HG03039 (cell line): Measurements from ENCODE around the gene DUSP15.

ENCODE experiments used
- ATAC-seq: cut with Tn5 transposase; IDR thresholded peaks from one replicate; pipeline ENCODE4 v1.9.1; 2021; ENCODE audit warnings: mild to moderate bottlenecking, moderate library complexity; ENCODE audit not compliant: unreplicated experiment

The DUSP15 gene

DNA sequence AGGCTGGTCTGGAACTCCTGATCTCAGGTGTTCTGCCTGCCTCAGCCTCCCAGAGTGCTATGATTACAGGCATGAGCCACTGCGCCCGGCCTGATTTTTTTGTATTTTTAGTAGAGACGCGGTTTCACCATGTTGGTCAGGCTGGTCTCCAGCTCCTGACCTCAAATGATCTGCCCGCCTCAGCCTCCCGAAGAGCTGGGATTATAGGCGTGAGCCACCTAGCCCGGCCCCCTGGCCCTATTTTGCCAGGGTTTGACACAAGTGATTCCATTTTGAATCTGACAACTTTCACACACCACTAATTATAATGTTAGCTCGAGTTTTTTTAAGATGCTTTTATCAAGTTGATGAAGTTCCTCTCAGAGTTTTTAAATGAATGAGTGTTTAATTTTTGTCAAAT lies 25.7 kb upstream of the DUSP15 start:
- no peak for ATAC-seq

DNA sequence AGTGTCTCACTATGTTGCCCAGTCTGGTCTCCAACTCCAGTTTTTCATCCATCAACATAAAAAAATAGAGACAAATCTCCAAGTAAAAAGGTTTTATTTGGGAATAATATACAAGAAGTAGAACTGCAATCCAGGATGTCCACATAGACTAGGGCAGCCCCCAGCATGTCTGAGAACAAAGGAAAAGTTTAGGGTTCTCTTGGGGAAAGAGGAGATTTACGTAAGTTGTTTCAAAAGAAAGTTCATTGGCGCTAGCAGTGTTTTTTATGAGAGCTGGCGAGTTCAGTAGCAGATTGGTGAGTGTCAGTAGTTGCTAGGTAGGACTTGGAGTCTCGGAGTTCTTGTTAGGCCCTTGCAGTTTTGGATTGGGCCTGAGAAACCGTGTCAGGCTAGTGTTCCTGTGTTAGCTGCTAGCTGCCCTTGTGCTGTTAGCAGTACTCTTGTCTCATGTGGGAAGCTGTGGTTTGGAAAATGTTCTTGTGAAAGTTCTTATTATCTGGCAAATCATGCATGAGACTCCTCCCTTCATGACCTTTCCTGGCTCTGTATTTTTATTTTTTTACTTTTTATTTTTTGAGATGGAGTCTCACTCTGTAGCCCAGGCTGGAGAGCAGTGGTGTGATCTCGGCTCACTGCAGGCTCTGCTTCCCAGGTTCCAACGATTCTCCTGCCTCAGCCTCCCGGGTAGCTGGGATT lies 24.8 kb upstream of the DUSP15 start:
- ATAC-seq, result peak; percentile 94

DNA sequence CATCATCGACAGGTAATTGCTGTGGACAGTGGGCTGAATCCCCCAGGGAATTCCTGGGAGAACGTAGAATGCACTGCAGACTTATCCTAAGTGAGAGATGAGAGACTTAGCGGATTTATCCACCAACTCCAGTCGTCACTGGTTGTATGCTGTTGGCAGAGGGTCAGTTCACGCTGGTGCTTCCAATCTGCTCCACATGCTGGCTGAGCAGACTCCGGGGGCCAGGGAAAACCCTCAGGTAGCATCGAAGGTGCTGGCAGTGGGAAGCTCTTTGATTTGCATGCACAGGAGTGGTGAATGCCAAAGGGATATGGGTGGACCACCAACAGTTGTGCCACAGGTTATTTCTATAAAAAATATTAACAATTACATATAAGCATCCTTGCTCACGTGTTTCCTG lies 20.3 kb upstream of the DUSP15 start:
- ATAC-seq, result no peak

- ATAC-seq, result no peak
Measured at GRCh38 chr20:31883829-31884228, 13.5 kb upstream of the DUSP15 start.

DNA sequence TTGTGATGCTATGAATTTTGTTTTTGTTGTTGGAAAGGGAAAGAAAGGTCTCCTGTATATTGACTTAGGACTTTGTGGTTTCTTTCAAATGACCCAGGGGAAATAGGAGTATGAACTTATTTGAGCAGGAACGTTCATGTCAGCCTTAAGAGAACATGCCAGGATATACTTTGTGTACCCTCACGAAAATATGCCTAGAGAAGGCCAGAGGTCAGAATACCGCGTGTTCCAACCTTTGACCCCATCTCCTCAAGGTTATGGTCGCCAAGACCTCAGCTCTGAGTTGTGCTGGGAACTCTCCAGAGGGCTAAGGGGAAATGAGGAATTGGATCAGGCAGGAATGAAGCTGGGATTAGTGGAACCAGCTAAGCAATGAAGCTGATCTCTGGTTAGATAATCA lies 11.6 kb upstream of the DUSP15 start:
- ATAC-seq, result no peak

GRCh38 chr20:31879143-31879987 lies 9.0 kb upstream of the DUSP15 start:
- ATAC-seq, result peak; percentile 86

DNA sequence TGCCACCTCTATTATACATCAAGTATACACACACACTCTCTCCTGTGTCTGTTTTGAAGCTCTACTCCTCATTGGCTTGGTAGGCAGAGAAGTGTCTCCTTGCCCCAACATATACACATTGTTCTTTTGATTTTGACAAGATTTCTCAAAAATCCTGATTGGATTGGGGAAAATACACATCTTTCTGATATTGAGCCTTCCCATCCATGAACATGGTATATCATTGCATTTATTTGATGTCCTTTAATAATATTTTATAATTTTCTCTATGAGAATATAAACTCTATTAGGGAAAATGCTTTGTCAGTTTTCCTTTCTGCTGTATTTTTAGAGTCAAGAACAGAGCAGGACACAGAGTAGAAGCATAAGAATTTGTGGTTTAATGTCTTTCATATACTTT lies 7.4 kb upstream of the DUSP15 start:
- ATAC-seq, result no peak

DNA sequence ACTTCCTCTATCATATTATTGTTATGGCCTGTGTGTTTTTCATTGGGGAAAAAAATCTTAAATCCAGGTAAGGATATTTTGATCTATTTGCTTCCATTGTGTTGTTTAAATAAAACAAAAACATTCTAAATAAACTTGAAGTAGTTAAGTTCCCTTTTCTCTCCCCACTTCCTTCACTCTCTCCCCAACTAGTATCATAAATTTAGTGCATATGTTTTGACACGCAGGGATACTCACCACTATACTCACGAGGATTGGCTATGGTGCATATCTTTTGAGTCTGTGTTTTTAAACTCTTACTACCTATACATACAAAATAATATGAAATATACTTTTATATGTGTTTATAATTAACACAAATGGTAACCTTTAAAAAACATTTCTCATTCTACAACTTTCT lies 5.3 kb upstream of the DUSP15 start:
- ATAC-seq, result no peak

DNA sequence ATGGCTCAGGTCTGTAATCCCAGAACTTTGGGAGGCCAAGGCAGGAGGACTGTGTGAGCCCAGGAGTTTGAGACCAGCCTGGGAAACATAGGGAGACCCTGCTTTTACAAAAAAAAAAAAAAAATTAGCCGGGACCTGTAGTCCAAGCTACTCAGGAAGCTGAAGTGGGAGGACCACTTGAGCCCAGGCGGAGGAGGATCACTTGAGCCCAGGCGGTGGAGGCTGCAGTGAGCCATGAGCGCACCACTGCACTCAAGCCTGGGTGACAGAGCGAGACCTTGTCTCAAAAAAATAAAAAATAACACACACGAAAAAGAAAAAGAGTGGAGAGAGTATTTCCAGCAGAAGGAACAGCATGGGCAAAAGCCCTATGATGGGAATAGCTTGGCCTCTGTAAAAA lies 2.1 kb upstream of the DUSP15 start:
- ATAC-seq, result no peak

GRCh38 chr20:31871618-31871954 lies 1.3 kb upstream of the DUSP15 start:
- no peak for ATAC-seq

GRCh38 chr20:31870726-31871617 lies 645 bp upstream of the DUSP15 start:
- ATAC-seq, result no peak

- no peak for ATAC-seq
Measured at GRCh38 chr20:31869673-31869941, 720 bp downstream of the DUSP15 start.

DNA sequence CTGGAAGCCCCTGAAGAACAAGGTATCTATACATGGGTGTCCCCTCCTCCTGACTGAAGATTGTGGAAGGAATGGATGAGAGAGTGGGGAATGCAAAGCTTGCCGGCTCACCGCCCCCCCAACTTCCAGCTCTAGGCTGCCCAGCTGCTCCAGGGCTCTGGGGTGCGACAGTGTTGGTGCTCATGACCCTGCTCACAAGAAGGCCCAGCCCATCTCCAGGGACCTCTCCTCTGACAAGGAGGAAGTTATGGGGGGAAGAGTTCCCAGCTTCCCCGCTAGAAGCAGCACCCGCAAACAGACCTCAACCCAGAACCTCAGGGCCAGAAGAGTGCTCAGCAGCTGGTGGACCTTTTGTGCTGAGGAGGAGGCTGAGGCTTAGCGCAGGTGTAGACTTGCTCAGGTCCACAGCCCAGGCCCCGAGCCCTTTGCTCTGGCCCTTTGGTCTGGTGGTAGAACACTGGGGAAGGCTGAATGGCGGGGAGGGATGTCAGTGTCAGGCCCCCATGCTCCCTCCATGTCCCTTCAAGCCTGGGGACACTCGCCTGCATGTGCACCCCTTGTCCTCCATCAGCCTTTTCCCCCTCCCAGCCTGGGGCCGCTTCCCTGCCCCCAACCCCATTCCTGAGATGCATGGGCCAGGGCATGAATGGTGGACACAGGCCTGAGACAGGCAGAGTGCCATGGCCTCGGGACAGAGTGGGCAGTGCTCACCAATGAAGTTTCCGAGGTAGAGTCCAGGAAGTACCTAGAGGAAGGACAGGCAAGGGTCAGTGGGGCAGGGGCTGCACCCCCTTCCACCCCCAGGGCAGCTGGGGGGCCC lies 1.3 kb downstream of the DUSP15 start:
- no peak for ATAC-seq

GRCh38 chr20:31866221-31866620 lies 4.1 kb downstream of the DUSP15 start:
- no peak for ATAC-seq

DNA sequence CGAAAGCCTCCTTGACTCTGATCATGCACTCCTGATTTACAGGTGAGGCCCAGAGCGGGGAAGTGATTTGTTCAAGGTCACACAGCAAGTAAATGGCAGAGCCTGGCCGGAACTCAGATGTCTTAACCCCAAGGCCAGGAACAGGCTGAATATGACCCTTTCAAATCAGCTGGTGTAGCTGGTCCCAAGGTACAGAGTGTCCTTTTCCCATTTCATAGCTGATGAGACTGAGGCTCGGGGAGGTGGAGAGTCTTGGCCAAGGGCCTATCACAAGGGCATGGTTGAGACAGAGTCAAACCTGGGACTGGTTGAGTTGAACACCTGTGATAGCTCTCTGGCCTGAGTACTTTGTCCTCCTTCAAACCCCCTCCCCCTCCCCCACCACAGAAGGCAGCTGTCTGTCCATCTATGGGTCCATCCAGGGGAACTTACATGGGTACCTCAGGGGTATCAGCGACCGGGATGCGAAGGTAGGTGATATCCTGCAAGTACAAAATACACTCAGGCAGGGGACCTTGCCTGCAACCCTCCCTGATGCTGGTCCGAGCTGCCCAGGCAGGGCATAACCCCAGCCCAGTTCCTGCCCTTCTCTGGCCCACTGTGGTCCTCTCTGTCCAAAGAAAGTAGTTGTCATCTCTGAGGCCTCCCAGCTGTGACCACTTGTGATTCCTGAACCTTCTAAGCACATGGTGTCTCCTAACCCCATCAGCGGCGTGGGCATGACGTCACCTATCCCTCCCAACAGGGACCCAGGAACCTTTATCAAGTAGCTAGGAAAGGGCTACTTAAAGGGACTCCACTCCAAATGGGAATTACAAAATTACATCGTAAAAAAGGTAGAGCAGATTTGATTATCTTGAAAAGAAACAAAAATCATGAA lies 5.6 kb downstream of the DUSP15 start:
- no peak for ATAC-seq

GRCh38 chr20:31863296-31864085 lies 6.8 kb downstream of the DUSP15 start:
- ATAC-seq, result no peak

- ATAC-seq, result no peak
Measured at GRCh38 chr20:31862506-31862905, 7.8 kb downstream of the DUSP15 start.

DNA sequence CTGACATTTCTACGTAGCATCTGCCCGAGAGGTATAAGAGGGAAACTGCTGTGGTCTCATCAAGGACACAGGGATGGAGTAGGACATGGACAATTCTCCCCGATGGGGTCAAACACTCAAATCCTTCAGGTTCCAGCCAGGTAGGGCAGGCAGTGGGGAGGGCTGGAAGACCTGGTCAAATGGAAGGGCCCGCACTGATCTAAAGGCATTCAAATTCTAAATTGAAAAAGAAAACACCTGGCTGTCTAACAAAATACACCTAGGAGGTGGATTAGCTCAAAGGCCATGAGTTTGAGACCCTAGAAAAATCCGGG lies 8.2 kb downstream of the DUSP15 start:
- no peak for ATAC-seq

- no peak for ATAC-seq
Measured at GRCh38 chr20:31861385-31862156, 8.8 kb downstream of the DUSP15 start.
